Lung (tissue), 12 donors: ENCODE results near the gene SLC25A6. TPM values are rescaled to one million over a fixed set of nuclear protein-coding genes. Genes with fewer than 3 reads are reported as not detected.

Experiments
- ATAC-seq: fragments of 200-7000 bp; cut with Tn5 transposase; one replicate; pipeline ENCODE4 v1.9.1; 2020; ENCODE audit warnings: moderate number of reproducible peaks; ENCODE audit not compliant: insufficient read depth, low FRiP score
- DNase-seq, 3 donors: peaks; one replicate each; pipeline ENCODE4 v3.0.0-alpha.2; 2013 to 2017
- H3K27ac ChIP-seq, 2 donors: one replicate each; pipeline ENCODE4 v1.5.1; 2013; ENCODE audit warnings: mild to moderate bottlenecking in 2 of 2, moderate library complexity in 2 of 2, control low read depth in 1 of 2, inconsistent platforms in 1 of 2, low read depth in 1 of 2, low read length in 1 of 2
- H3K27me3 ChIP-seq, 3 donors: one replicate each; pipeline ENCODE4 v1.5.1; 2013; ENCODE audit warnings: low read length in 2 of 3; ENCODE audit not compliant: control insufficient read depth in 3 of 3, insufficient read depth in 3 of 3
- H3K36me3 ChIP-seq, 4 donors: one replicate each; pipeline ENCODE4 v1.5.1; 2013; ENCODE audit warnings: low read length in 4 of 4, mild to moderate bottlenecking in 1 of 4, moderate library complexity in 1 of 4; ENCODE audit not compliant: control insufficient read depth in 4 of 4, insufficient read depth in 4 of 4
- H3K4me1 ChIP-seq, 5 donors: one replicate each; pipeline ENCODE4 v1.5.1; 2013; ENCODE audit warnings: low read length in 5 of 5, mild to moderate bottlenecking in 2 of 5, moderate library complexity in 1 of 5; ENCODE audit not compliant: control insufficient read depth in 5 of 5, insufficient read depth in 5 of 5
- H3K4me3 ChIP-seq: one replicate; pipeline ENCODE4 v1.5.1; 2013; ENCODE audit warnings: mild to moderate bottlenecking, control low read depth, moderate library complexity
- H3K9ac ChIP-seq, 2 donors: one replicate each; pipeline ENCODE4 v1.5.1; 2013; ENCODE audit warnings: low read length in 2 of 2, control low read depth in 1 of 2; ENCODE audit not compliant: insufficient read depth in 1 of 2
- H3K9me3 ChIP-seq, 4 donors: one replicate each; pipeline ENCODE4 v1.5.1; 2013; ENCODE audit warnings: low read length in 3 of 4, mild to moderate bottlenecking in 1 of 4, moderate library complexity in 1 of 4; ENCODE audit not compliant: control insufficient read depth in 4 of 4, insufficient read depth in 3 of 4
- CTCF ChIP-seq: IDR thresholded peaks from 2 replicates; pipeline ENCODE4 v1.5.1; 2012; ENCODE audit warnings: mild to moderate bottlenecking; ENCODE audit errors: control extremely low read depth, extremely low read depth
- WGBS, 2 donors: extraction: QIAGEN DNeasy Blood & Tissue Kit; methylation state at CpG; one replicate each; pipeline ENCODE4 v1.1.7; 2013; 5-methylcytosine and 5-hydroxymethylcytosine counted together
- polyA plus RNA-seq, 2 donors: library from polyadenylated mRNA; stranded (reverse); fragments of 200-250 nt; gene quantifications; one replicate each; pipeline ENCODE4 v1.2.1, GENCODE V29; 2013
- total RNA-seq, 2 donors: library from RNA; depleted of rRNA in 1 of 2; stranded (reverse); fragments of >200 nt in 1 of 2; gene quantifications; one replicate each; pipeline ENCODE4 v1.2.1, GENCODE V29; 2014 to 2021
- donor health status: control.
- donor health status: control.
- donor health status: Bipolar disorder and iron deficiency.
- donor health status: healthy.
- donor health status: DM: yes; HTN: yes; CAD: no.

The SLC25A6 gene
- total and polyA plus RNA-seq, 4 donors, result 168 to 422 (median 366) TPM

- H3K9ac ChIP-seq, result no peak overlapping the region
- no peaks in the 10 kb centered on the region for H3K27me3 ChIP-seq
- no peaks in the 10 kb centered on the region for H3K4me1 ChIP-seq
- H3K36me3 ChIP-seq, result peaks cover 0 to 21% (median 4%) of the 10 kb centered on the region in 4 donors
- ATAC-seq (no peak), DNase-seq (no peak)
- H3K4me3 ChIP-seq, result no peak overlapping the region
- TF ChIP-seq CTCF, result no peak
- WGBS, 2 donors, result 87% methylated on average over 6 of the region's 6 CpGs
- H3K27ac ChIP-seq, result no peak overlapping the region
- H3K9me3 ChIP-seq, result peaks cover 0 to 6% (median 0%) of the 10 kb centered on the region in 4 donors
These were observed 33.0 kb downstream of the SLC25A6 start for GRCh38 chrX:1358793-1359476.

- H3K4me3 ChIP-seq, result no peak overlapping the region
- ATAC-seq, result no peak
- H3K9me3 ChIP-seq, result peaks cover 0 to 6% (median 0%) of the 10 kb centered on the region in 4 donors
- no peak for DNase-seq
- TF ChIP-seq CTCF, result no peak
- H3K4me1 ChIP-seq, result no peaks in the 10 kb centered on the region
- 92 to 99% methylated on average over 10 of the region's 10 CpGs for WGBS, 2 donors
- no peak overlapping the region for H3K27ac ChIP-seq
- H3K27me3 ChIP-seq, result no peaks in the 10 kb centered on the region
- H3K9ac ChIP-seq, result no peak overlapping the region
- peaks cover 0 to 21% (median 4%) of the 10 kb centered on the region in 4 donors for H3K36me3 ChIP-seq
These were observed 33.9 kb downstream of the SLC25A6 start for GRCh38 chrX:1357993-1358392.

GRCh38 chrX:1355131-1356046 is 36.5 kb downstream of the SLC25A6 start:
- Histone ChIP-seq H3K4me1 (no peaks in the 10 kb centered on the region), H3K4me3 (no peak overlapping the region), H3K27me3 (no peaks in the 10 kb centered on the region), H3K27ac (peak overlapping the region in 1 of 2 donors; percentile 15), H3K36me3 (peaks cover 0 to 19% (median 4%) of the 10 kb centered on the region in 4 donors), H3K9me3 (peaks cover 0 to 6% (median 0%) of the 10 kb centered on the region in 4 donors), H3K9ac (no peak overlapping the region)
- 37 to 45% methylated on average over 10 to 11 of the region's 11 CpGs for WGBS, 2 donors
- ATAC-seq (no peak), DNase-seq (no peak)
- TF ChIP-seq CTCF, result no peak
